GM12878 (cell line): Measurements from ENCODE around the gene HOXB2. TPM values are rescaled to one million over a fixed set of nuclear protein-coding genes. Genes with fewer than 3 reads are reported as not detected.

Source experiments
- CREB1 ChIP-seq: IDR thresholded peaks from 2 replicates; pipeline ENCODE4 v1.6.1; 2012; ENCODE audit warnings: low read depth, mild to moderate bottlenecking, inconsistent platforms
- CREM ChIP-seq: IDR thresholded peaks from 2 replicates; pipeline ENCODE4 v1.6.1; 2014; ENCODE audit warnings: antibody characterized with exemption, low read depth
- ETV6 ChIP-seq, 2 experiments: fragments of 450-650 bp in 1 of 2; IDR thresholded peaks in 1 of 2; conservative IDR thresholded peaks in 1 of 2; 2 replicates each; pipeline ENCODE4 v1.6.1; 2014; ENCODE audit warnings: antibody characterized with exemption in 1 of 2, borderline replicate concordance in 1 of 2, low read depth in 1 of 2, mild to moderate bottlenecking in 1 of 2, moderate library complexity in 1 of 2
- EZH2 ChIP-seq: IDR thresholded peaks from 2 replicates; pipeline ENCODE4 v1.6.1; 2012; ENCODE audit warnings: low read depth, mild to moderate bottlenecking, control low read depth, inconsistent platforms, low read length, borderline replicate concordance; ENCODE audit not compliant: control insufficient read depth
- IRF4 ChIP-seq: IDR thresholded peaks from 2 replicates; pipeline ENCODE4 v1.6.1; 2011; ENCODE audit warnings: low read depth, low read length
- KLF5 ChIP-seq: fragments of 450-650 bp; IDR thresholded peaks from 2 replicates; pipeline ENCODE4 v1.6.1; 2014; ENCODE audit warnings: mild to moderate bottlenecking; ENCODE audit not compliant: partially characterized antibody
- MEF2A ChIP-seq: IDR thresholded peaks from 2 replicates; pipeline ENCODE4 v1.6.1; 2011; ENCODE audit warnings: low read depth, mild to moderate bottlenecking, low read length, moderate library complexity; ENCODE audit not compliant: insufficient read depth
- MTA3 ChIP-seq: IDR thresholded peaks from 2 replicates; pipeline ENCODE4 v1.6.1; 2012; ENCODE audit warnings: low read length, inconsistent platforms, borderline replicate concordance
- MYB ChIP-seq: fragments of 150-350 bp; IDR thresholded peaks from 2 replicates; pipeline ENCODE4 v1.6.1; 2014; ENCODE audit warnings: mild to moderate bottlenecking, low read depth, low read length, borderline replicate concordance
- NFIC ChIP-seq: IDR thresholded peaks from 2 replicates; pipeline ENCODE4 v1.6.1; 2012; ENCODE audit warnings: low read depth, mild to moderate bottlenecking, inconsistent platforms, low read length, moderate library complexity
- NFYB ChIP-seq: IDR thresholded peaks from 2 replicates; pipeline ENCODE4 v1.6.1; 2011; ENCODE audit warnings: low read depth, mild to moderate bottlenecking, low read length, improper control_type of control experiment, moderate library complexity; ENCODE audit not compliant: insufficient read depth
- NR2F1 ChIP-seq: fragments of 450-650 bp; conservative IDR thresholded peaks from 2 replicates; pipeline ENCODE4 v1.6.1; 2017; ENCODE audit warnings: mild to moderate bottlenecking
- PML ChIP-seq: IDR thresholded peaks from 2 replicates; pipeline ENCODE4 v1.6.1; 2012; ENCODE audit warnings: low read length, inconsistent platforms
- POU2F2 ChIP-seq: IDR thresholded peaks from 3 replicates; pipeline ENCODE4 v1.6.1; 2011; ENCODE audit warnings: low read depth, mild to moderate bottlenecking, low read length, borderline replicate concordance
- RAD21 ChIP-seq: IDR thresholded peaks from 2 replicates; pipeline ENCODE4 v1.6.1; 2011; ENCODE audit warnings: mild to moderate bottlenecking, low read depth, low read length, moderate library complexity; ENCODE audit not compliant: insufficient read depth
- RUNX3 ChIP-seq: IDR thresholded peaks from 2 replicates; pipeline ENCODE4 v1.6.1; 2012; ENCODE audit warnings: low read length, inconsistent platforms
- SPI1 ChIP-seq: IDR thresholded peaks from 2 replicates; pipeline ENCODE4 v1.6.1; 2011; ENCODE audit warnings: low read depth, mild to moderate bottlenecking, low read length, moderate library complexity, borderline replicate concordance; ENCODE audit not compliant: insufficient read depth
- SUPT20H ChIP-seq: IDR thresholded peaks from 2 replicates; pipeline ENCODE4 v1.6.1; 2011; ENCODE audit warnings: low read depth, mild to moderate bottlenecking, low read length, moderate library complexity, borderline replicate concordance; ENCODE audit not compliant: control insufficient read depth
- TCF7 ChIP-seq: IDR thresholded peaks from 2 replicates; pipeline ENCODE4 v1.6.1; 2014; ENCODE audit warnings: antibody characterized with exemption, borderline replicate concordance
- YBX1 ChIP-seq: fragments of 450-650 bp; IDR thresholded peaks from 2 replicates; pipeline ENCODE4 v1.6.1; 2016; ENCODE audit warnings: antibody characterized with exemption
- ZBED1 ChIP-seq: IDR thresholded peaks from 2 replicates; pipeline ENCODE4 v1.6.1; 2016; ENCODE audit warnings: borderline replicate concordance
- ZBTB4 ChIP-seq: fragments of 450-650 bp; formaldehyde crosslinking; IDR thresholded peaks from 2 replicates; pipeline ENCODE4 v1.4.0; 2022; ENCODE audit warnings: mild to moderate bottlenecking, moderate library complexity
- ZNF384 ChIP-seq: IDR thresholded peaks from 2 replicates; pipeline ENCODE4 v1.6.1; 2012; ENCODE audit warnings: low read depth, mild to moderate bottlenecking, low read length, improper control_type of control experiment, borderline replicate concordance
- ZSCAN29 ChIP-seq: fragments of 450-650 bp; IDR thresholded peaks from 2 replicates; pipeline ENCODE4 v1.6.1; 2017; ENCODE audit warnings: mild to moderate bottlenecking, moderate library complexity
- ZZZ3 ChIP-seq: IDR thresholded peaks from 2 replicates; pipeline ENCODE4 v1.6.1; 2011; ENCODE audit warnings: low read depth; ENCODE audit not compliant: control insufficient read depth, insufficient read length
- polyA plus RNA-seq, 11 experiments: library from polyadenylated mRNA; depleted of rRNA in 4 of 11; unstranded in 6 of 11; stranded (reverse) in 5 of 11; fragments of >200 nt; fragmentation: Nextera tagmentation in 4 of 11; fragmentation: Illumina TruSeq in 1 of 11; extraction: Ambion mirVana in 4 of 11; extraction: Trizol in 1 of 11; gene quantifications; 1 replicate in 1 of 11; 2 replicates in 10 of 11; pipeline versions ENCODE4 v1.2.1 to v1.2.3, GENCODE V29; 2011 to 2016; ENCODE audit warnings: inconsistent platforms in 2 of 11, missing spikeins in 2 of 11, low read depth in 1 of 11
- total RNA-seq, 4 experiments: library from RNA; depleted of rRNA in 3 of 4; stranded (reverse); fragments of >200 nt in 3 of 4; fragmentation: Illumina TruSeq in 1 of 4; extraction: Trizol in 1 of 4; gene quantifications; 2 replicates each; pipeline versions ENCODE4 v1.2.1 to v1.2.3, GENCODE V29; 2013 to 2021
- TF ChIP-seq, protein P1 (sequence below): IDR thresholded peaks from 2 replicates; pipeline ENCODE4 v1.6.1; 2012; ENCODE audit warnings: mild to moderate bottlenecking, low read depth, low read length

The HOXB2 gene
- total and polyA plus RNA-seq, 10 of the 15 experiments (the other 5 are each of a cell fraction or from before 2014, with no cell fraction given) = 0.16 to 8.8 (median 2.3) TPM

DNA sequence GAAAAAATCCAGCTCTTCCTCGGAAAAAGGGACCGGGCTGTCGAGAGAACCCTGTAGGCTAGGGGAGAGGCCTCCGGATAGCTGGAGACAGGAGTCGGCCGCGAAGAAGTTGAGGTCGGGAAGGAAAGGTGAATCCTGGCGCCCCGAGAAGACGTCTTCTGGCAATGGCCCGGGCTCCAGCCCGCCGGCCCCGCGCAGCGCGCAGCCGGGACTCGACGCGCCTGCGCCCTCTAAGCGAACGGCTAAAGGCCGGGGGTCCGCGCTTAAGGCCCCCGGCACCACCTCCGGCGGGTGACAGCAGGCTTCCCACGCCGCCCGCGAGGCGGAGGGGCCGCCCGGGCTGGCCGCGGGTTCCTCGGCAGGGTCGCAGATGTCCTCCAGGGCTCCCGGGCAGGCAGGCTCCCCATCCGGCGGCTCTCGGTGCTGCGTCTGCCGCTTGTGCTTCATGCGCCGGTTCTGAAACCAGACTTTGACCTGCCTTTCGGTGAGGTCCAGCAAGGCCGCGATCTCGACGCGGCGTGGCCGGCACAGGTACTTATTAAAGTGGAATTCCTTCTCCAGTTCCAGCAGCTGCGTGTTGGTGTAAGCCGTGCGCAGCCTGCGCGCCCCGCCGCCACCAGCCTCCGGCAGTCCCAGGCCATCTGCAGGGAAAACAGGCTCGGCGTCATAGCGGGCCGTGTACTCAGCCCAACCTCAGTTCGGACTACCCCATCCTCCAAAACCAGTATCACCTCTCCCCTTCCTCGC is 1.6 kb downstream of the HOXB2 start (continued):
- TF ChIP-seq ZBTB4 (CRISPR knock-in tag) = no peak
- TF ChIP-seq KLF5 = no peak
- no peak for TF ChIP-seq MYB
- TF ChIP-seq ETV6 (conservative IDR thresholded peaks at IDR 0.05 in 1 of 2, IDR thresholded peaks at IDR 0.05 in 1 of 2; ENCODE audit: borderline replicate concordance in 1 of 2, low read depth in 1 of 2) = no peak
- TF ChIP-seq POU2F2 = 0 out of 3 replicates have a peak, but pooled peaks have one; percentile 32
- no peak for TF ChIP-seq RAD21
- TF ChIP-seq SPI1 = no peak
- TF ChIP-seq NR2F1 = peak; percentile 66
- TF ChIP-seq CREM = no peak
- no peak for TF ChIP-seq NFIC
- no peak for TF ChIP-seq YBX1
- no peak for TF ChIP-seq IRF4
- TF ChIP-seq ZBED1 = no peak
- TF ChIP-seq RUNX3 = no peak
- TF ChIP-seq ZNF384 = no peak
- TF ChIP-seq, protein P1, sequence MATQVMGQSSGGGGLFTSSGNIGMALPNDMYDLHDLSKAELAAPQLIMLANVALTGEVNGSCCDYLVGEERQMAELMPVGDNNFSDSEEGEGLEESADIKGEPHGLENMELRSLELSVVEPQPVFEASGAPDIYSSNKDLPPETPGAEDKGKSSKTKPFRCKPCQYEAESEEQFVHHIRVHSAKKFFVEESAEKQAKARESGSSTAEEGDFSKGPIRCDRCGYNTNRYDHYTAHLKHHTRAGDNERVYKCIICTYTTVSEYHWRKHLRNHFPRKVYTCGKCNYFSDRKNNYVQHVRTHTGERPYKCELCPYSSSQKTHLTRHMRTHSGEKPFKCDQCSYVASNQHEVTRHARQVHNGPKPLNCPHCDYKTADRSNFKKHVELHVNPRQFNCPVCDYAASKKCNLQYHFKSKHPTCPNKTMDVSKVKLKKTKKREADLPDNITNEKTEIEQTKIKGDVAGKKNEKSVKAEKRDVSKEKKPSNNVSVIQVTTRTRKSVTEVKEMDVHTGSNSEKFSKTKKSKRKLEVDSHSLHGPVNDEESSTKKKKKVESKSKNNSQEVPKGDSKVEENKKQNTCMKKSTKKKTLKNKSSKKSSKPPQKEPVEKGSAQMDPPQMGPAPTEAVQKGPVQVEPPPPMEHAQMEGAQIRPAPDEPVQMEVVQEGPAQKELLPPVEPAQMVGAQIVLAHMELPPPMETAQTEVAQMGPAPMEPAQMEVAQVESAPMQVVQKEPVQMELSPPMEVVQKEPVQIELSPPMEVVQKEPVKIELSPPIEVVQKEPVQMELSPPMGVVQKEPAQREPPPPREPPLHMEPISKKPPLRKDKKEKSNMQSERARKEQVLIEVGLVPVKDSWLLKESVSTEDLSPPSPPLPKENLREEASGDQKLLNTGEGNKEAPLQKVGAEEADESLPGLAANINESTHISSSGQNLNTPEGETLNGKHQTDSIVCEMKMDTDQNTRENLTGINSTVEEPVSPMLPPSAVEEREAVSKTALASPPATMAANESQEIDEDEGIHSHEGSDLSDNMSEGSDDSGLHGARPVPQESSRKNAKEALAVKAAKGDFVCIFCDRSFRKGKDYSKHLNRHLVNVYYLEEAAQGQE = no peak
- TF ChIP-seq TCF7 = no peak
- no peak for TF ChIP-seq SUPT20H
- no peak for TF ChIP-seq NFYB
- no peak for TF ChIP-seq MEF2A
- TF ChIP-seq EZH2 = no peak
- no peak for TF ChIP-seq CREB1
- 0 out of 2 replicates have a peak, but pooled peaks have one; percentile 56 for TF ChIP-seq PML
- TF ChIP-seq ZZZ3 = no peak
- no peak for TF ChIP-seq ZSCAN29
- TF ChIP-seq MTA3 = no peak
